Endothelial cell of umbilical vein (primary cell): ENCODE data around the gene METTL27. TPM values are rescaled to one million over a fixed set of nuclear protein-coding genes. Genes with fewer than 3 reads are reported as not detected.

Source experiments
- BruUV-seq: library from RNA; stranded (reverse); fragments of 400-500 nt; replicated peaks from 2 replicates; lab custom pipeline; 2021; lab: Mats Ljungman, UMichigan
- CTCF ChIA-PET: fragments of 300-600, 350-600 bp; sonication (Branson Sonifier 250); formaldehyde crosslinking; loops from one replicate; lab custom pipeline; 2021; ENCODE audit warnings: antibody characterized with exemption, inconsistent platforms; lab: Charles Lee
- POLR2A ChIA-PET: fragments of 300-600, 350-600 bp; sonication (Branson Sonifier 250); formaldehyde crosslinking; loops from one replicate; lab custom pipeline; 2021; ENCODE audit warnings: antibody characterized with exemption, inconsistent platforms; lab: Charles Lee
- DNase-seq: peaks from one replicate; pipeline ENCODE4 v3.0.0-alpha.2; 2011; ENCODE audit warnings: low read depth, low spot score
- FAIRE-seq: peaks from 2 replicates; lab custom pipeline; 2011; peaks lifted over from hg19 to GRCh38; lab: Jason Lieb, UNC
- H2AFZ ChIP-seq: 2 replicates; pipeline ENCODE4 v1.6.0; 2012; ENCODE audit warnings: low read depth, low read length, control low read depth, inconsistent platforms
- H3K27ac ChIP-seq: 2 replicates; pipeline ENCODE4 v1.5.1; 2011; ENCODE audit warnings: low read depth, mild to moderate bottlenecking, control low read depth, low read length, moderate library complexity; ENCODE audit not compliant: insufficient read depth
- H3K27me3 ChIP-seq, 2 experiments: 2 replicates each; pipeline versions ENCODE4 v1.6.0 to v1.6.1; 2011; ENCODE audit warnings: low read length in 2 of 2, mixed read lengths in 1 of 2; ENCODE audit not compliant: control insufficient read depth in 2 of 2, insufficient read depth in 2 of 2
- H3K36me3 ChIP-seq, 2 experiments: 2 replicates in 1 of 2; 3 replicates in 1 of 2; pipeline ENCODE4 v1.5.1; 2011; ENCODE audit warnings: low read length in 2 of 2, mild to moderate bottlenecking in 1 of 2, moderate library complexity in 1 of 2; ENCODE audit not compliant: control insufficient read depth in 2 of 2, insufficient read depth in 2 of 2; ENCODE audit errors: extremely low read depth in 1 of 2
- H3K4me1 ChIP-seq: 3 replicates; pipeline ENCODE4 v1.5.1; 2011; ENCODE audit warnings: mild to moderate bottlenecking, low read length; ENCODE audit not compliant: control insufficient read depth, insufficient read depth; ENCODE audit errors: extremely low read depth
- H3K4me2 ChIP-seq: 2 replicates; pipeline ENCODE4 v1.6.1; 2011; ENCODE audit warnings: low read length, control low read depth, mixed read lengths; ENCODE audit not compliant: insufficient read depth
- H3K4me3 ChIP-seq, 3 experiments: fragments of 200-600 bp in 1 of 3; sonication (generic), shearing (Covaris generic) in 1 of 3; replicated peaks in 1 of 3; 2 replicates each; pipeline ENCODE4 v1.5.1; 2011 to 2016; ENCODE audit warnings: control low read depth in 3 of 3, low read length in 3 of 3, mild to moderate bottlenecking in 2 of 3, inconsistent platforms in 1 of 3, low read depth in 1 of 3, moderate library complexity in 1 of 3; ENCODE audit not compliant: insufficient read depth in 1 of 3
- H3K79me2 ChIP-seq: 2 replicates; pipeline ENCODE4 v1.6.0; 2012; ENCODE audit warnings: low read length, inconsistent platforms; ENCODE audit not compliant: control insufficient read depth, insufficient read depth
- H3K9ac ChIP-seq: replicated peaks from 2 replicates; pipeline ENCODE3; 2011; ENCODE audit warnings: low read length, control low read depth; ENCODE audit not compliant: insufficient read depth; ENCODE audit errors: extremely low read depth
- H3K9me1 ChIP-seq: replicated peaks from 3 replicates; pipeline ENCODE4 v1.6.0; 2011; ENCODE audit warnings: mild to moderate bottlenecking, low read length; ENCODE audit not compliant: control insufficient read depth, insufficient read depth; ENCODE audit errors: extremely low read depth
- H3K9me3 ChIP-seq: replicated peaks from 2 replicates; pipeline ENCODE4 v1.5.1; 2012; ENCODE audit warnings: low read length, inconsistent platforms; ENCODE audit not compliant: control insufficient read depth, insufficient read depth
- H4K20me1 ChIP-seq: replicated peaks from 2 replicates; pipeline ENCODE3; 2011; ENCODE audit warnings: mild to moderate bottlenecking, low read length; ENCODE audit not compliant: control insufficient read depth, insufficient read depth; ENCODE audit errors: extremely low read depth
- CTCF ChIP-seq, 2 donors: IDR thresholded peaks; 1 replicate in 1 of 2; 2 replicates in 1 of 2; pipeline ENCODE4 v1.5.1; 2011; ENCODE audit warnings: low read length in 2 of 2, mild to moderate bottlenecking in 2 of 2, moderate library complexity in 2 of 2, control low read depth in 1 of 2, inconsistent platforms in 1 of 2, low read depth in 1 of 2; ENCODE audit not compliant: insufficient read depth in 1 of 2; ENCODE audit errors: extremely low read depth in 1 of 2
- EZH2 ChIP-seq: IDR thresholded peaks from 2 replicates; pipeline ENCODE4 v1.6.1; 2012; ENCODE audit warnings: borderline replicate concordance, low read depth, mild to moderate bottlenecking, moderate library complexity, low read length, inconsistent platforms; ENCODE audit not compliant: severe bottlenecking
- FOS ChIP-seq: IDR thresholded peaks from 2 replicates; pipeline ENCODE4 v1.6.1; 2011; ENCODE audit warnings: mild to moderate bottlenecking, low read length, moderate library complexity, borderline replicate concordance; ENCODE audit not compliant: insufficient read depth
- GATA2 ChIP-seq: IDR thresholded peaks from 2 replicates; pipeline ENCODE4 v1.7.0; 2011; ENCODE audit warnings: low read depth, mild to moderate bottlenecking, moderate library complexity, mixed read lengths, low read length; ENCODE audit not compliant: insufficient read length, insufficient read depth
- JUN ChIP-seq: IDR thresholded peaks from 2 replicates; pipeline ENCODE4 v1.6.1; 2011; ENCODE audit warnings: borderline replicate concordance, low read depth; ENCODE audit not compliant: insufficient read length, insufficient read depth
- MAX ChIP-seq: IDR thresholded peaks from 2 replicates; pipeline ENCODE4 v1.6.1; 2011; ENCODE audit not compliant: insufficient read depth, insufficient read length
- MYC ChIP-seq: IDR thresholded peaks from one replicate; pipeline ENCODE4 v1.6.1; 2011; ENCODE audit warnings: mild to moderate bottlenecking, low read depth, low read length
- POLR2A ChIP-seq: IDR thresholded peaks from 2 replicates; pipeline ENCODE4 v1.6.1; 2012; ENCODE audit warnings: low read depth, mild to moderate bottlenecking, control low read depth, low read length
- POLR2AphosphoS5 ChIP-seq: IDR thresholded peaks from 2 replicates; pipeline ENCODE4 v1.6.1; 2012; ENCODE audit warnings: low read depth, mild to moderate bottlenecking, control low read depth, low read length, moderate library complexity; ENCODE audit not compliant: insufficient read depth
- dilution Hi-C: fragments of 300-500 bp; cut with MboI; formaldehyde crosslinking; loops from one replicate; pipeline ENCODE4 v1.15.0; 2019; ENCODE audit warnings: low sequenced_read_pairs; ENCODE audit not compliant: extremely low pct_ligation_motif_present
- intact Hi-C: fragments of 100-400 bp; cut with micrococcal nuclease; formaldehyde crosslinking; loops from one replicate; pipeline ENCODE4 v1.10.0; 2022
- polyA plus RNA-seq, 4 experiments: library from polyadenylated mRNA; depleted of rRNA in 3 of 4; stranded (reverse) in 3 of 4; unstranded in 1 of 4; fragments of >200 nt; gene quantifications; 2 replicates each; pipeline versions ENCODE4 v1.2.1 to v1.2.3, GENCODE V29; 2011 to 2012; ENCODE audit warnings: missing spikeins in 1 of 4
- total RNA-seq: library from RNA; stranded (reverse); gene quantifications from 2 replicates; pipeline ENCODE4 v1.2.3, GENCODE V29; 2021

METTL27 gene
- total and polyA plus RNA-seq, 2 donors (not counting 3 experiments of a cell fraction or from before 2014, with no cell fraction given): 6.9 to 10.8 TPM

- H3K9me3 ChIP-seq: no peaks in the 10 kb centered on the region
- no peak overlapping the region for H3K27ac ChIP-seq
- H3K27me3 ChIP-seq: no peaks in the 10 kb centered on the region
- DNase-seq (no peak), FAIRE-seq (no peak)
- CTCF ChIA-PET: no interaction called here
- dilution Hi-C loops (no loop called here), intact Hi-C loops (no loop called here)
- H3K9me1 ChIP-seq: no peaks in the 10 kb centered on the region
- no peaks in the 10 kb centered on the region for H3K36me3 ChIP-seq
- TF ChIP-seq MYC (no peak), GATA2 (no peak), CTCF (IDR thresholded peaks at IDR 0.05; ENCODE audit: extremely low read depth in 1 of 2, insufficient read depth in 1 of 2, low read depth in 1 of 2, low read length in 2 of 2) (no peak), FOS (no peak), POLR2A (no peak), EZH2 (no peak), MAX (no peak), JUN (no peak), POLR2AphosphoS5 (no peak)
- no peaks in the 10 kb centered on the region for H4K20me1 ChIP-seq
- POLR2A ChIA-PET: no interaction called here
- no peak overlapping the region for H3K9ac ChIP-seq
- no peak overlapping the region for H2AFZ ChIP-seq
- H3K4me3 ChIP-seq: no peak overlapping the region
- H3K79me2 ChIP-seq: no peaks in the 10 kb centered on the region
- no TSS peak for BruUV-seq
- H3K4me2 ChIP-seq: no peak overlapping the region
- H3K4me1 ChIP-seq: no peaks in the 10 kb centered on the region
Measured at GRCh38 chr7:73817121-73817520, 25.2 kb downstream of the METTL27 start.
